ENCODE results near the gene WBP1L. TPM values are rescaled to one million over a fixed set of nuclear protein-coding genes. Genes with fewer than 3 reads are reported as not detected.

Gene WBP1L
- polyA plus RNA-seq, 3 donors from 2014 or later: 34.1 to 53.1 (median 35.2) TPM

Other genes starting within 250 kb of the WBP1L start
- 100 to 1,000 TPM in 2 of 3 donors, 10 to 100 TPM in 1; 91.6 to 125 (median 115) TPM for gene ACTR1A, start 241.2 kb upstream of the WBP1L start, polyA plus RNA-seq
- gene SUFU, start 240.0 kb upstream of the WBP1L start, polyA plus RNA-seq: 1 to 10 TPM; 1.3 to 6.7 (median 2.1) TPM
- gene TRIM8, start 99.5 kb upstream of the WBP1L start, polyA plus RNA-seq: 10 to 100 TPM; 30.5 to 78.8 (median 39.2) TPM
- 1 to 10 TPM; 2.6 to 3.9 (median 3.6) TPM for gene ARL3, start 29.6 kb upstream of the WBP1L start, polyA plus RNA-seq
- gene SFXN2, start 29.3 kb upstream of the WBP1L start, polyA plus RNA-seq: 1 to 10 TPM; 4.9 to 9.6 (median 7.9) TPM
- gene CYP17A1, start 93.5 kb downstream of the WBP1L start, polyA plus RNA-seq: under 1 TPM in 1 of 3 donors, not detected in 2; 0.12 TPM
- gene BORCS7, start 110.3 kb downstream of the WBP1L start, polyA plus RNA-seq: 10 to 100 TPM; 36.9 to 64.3 (median 51.8) TPM
- under 1 TPM in 1 of 3 donors, not detected in 2; 0.30 TPM for gene AS3MT, start 125.5 kb downstream of the WBP1L start, polyA plus RNA-seq
- 1 to 10 TPM; 5.3 to 6.5 (median 5.8) TPM for gene CNNM2, start 174.3 kb downstream of the WBP1L start, polyA plus RNA-seq

All from immature natural killer cell (primary cell).